SK-N-SH (cell line): ENCODE data around the gene FCGBP. TPM values are rescaled to one million over a fixed set of nuclear protein-coding genes. Genes with fewer than 3 reads are reported as not detected.

Experiments
- CTCF ChIA-PET: fragments of 300-600, 350-600 bp; formaldehyde crosslinking; extraction: SDS; loops from one replicate; lab custom pipeline; 2021; lab: Yijun Ruan, JAX
- POLR2A ChIA-PET: fragments of 350-600 bp; sonication (Branson Sonifier 250); formaldehyde crosslinking; extraction: SDS; loops from one replicate; lab custom pipeline; 2020; ENCODE audit warnings: antibody characterized with exemption, inconsistent platforms; lab: Yijun Ruan, JAX
- DNase-seq: peaks from one replicate; pipeline ENCODE4 v3.0.0; 2012
- H2AFZ ChIP-seq: fragments of 200-600 bp; sonication (generic); 2 replicates; pipeline ENCODE4 v1.8.1; 2016; ENCODE audit warnings: antibody characterized with exemption, mild to moderate bottlenecking, low read depth
- H3F3A ChIP-seq: fragments of 200-600 bp; sonication (generic); replicated peaks from 2 replicates; pipeline ENCODE3; 2016; ENCODE audit warnings: antibody characterized with exemption, mild to moderate bottlenecking; ENCODE audit not compliant: insufficient read depth
- H3K27ac ChIP-seq, 2 experiments: fragments of 200-500 bp in 1 of 2; fragments of 200-600 bp in 1 of 2; sonication (Bioruptor generic) in 1 of 2; sonication (generic), shearing (Covaris generic) in 1 of 2; 2 replicates each; pipeline versions ENCODE4 v1.5.1 to v1.6.1; 2014 to 2016; ENCODE audit warnings: low read depth in 2 of 2, inconsistent platforms in 1 of 2, low read length in 1 of 2, mild to moderate bottlenecking in 1 of 2, mixed read lengths in 1 of 2
- H3K27me3 ChIP-seq: fragments of 200-600 bp; sonication (generic), shearing (Covaris generic); 2 replicates; pipeline ENCODE4 v1.6.1; 2016; ENCODE audit warnings: mixed run types; ENCODE audit not compliant: insufficient read depth
- H3K36me3 ChIP-seq, 2 experiments: fragments of 200-500 bp in 1 of 2; fragments of 200-600 bp in 1 of 2; sonication (Bioruptor generic) in 1 of 2; sonication (generic) in 1 of 2; replicated peaks in 1 of 2; 2 replicates each; pipeline versions ENCODE3 to v1.5.1; 2014 to 2016; ENCODE audit warnings: low read length in 1 of 2, mild to moderate bottlenecking in 1 of 2; ENCODE audit not compliant: insufficient read depth in 2 of 2, control insufficient read depth in 1 of 2
- H3K4me1 ChIP-seq, 2 experiments: fragments of 200-500 bp in 1 of 2; fragments of 200-600 bp in 1 of 2; sonication (Bioruptor generic) in 1 of 2; sonication (generic), shearing (Covaris generic) in 1 of 2; 2 replicates each; pipeline versions ENCODE4 v1.5.1 to v1.6.1; 2014 to 2016; ENCODE audit warnings: low read depth in 1 of 2, low read length in 1 of 2, mixed run types in 1 of 2; ENCODE audit not compliant: insufficient read depth in 2 of 2, control insufficient read depth in 1 of 2
- H3K4me2 ChIP-seq: fragments of 200-600 bp; sonication (generic), shearing (Covaris generic); 2 replicates; pipeline ENCODE4 v1.6.1; 2017; ENCODE audit warnings: mixed run types
- H3K4me3 ChIP-seq, 2 experiments: fragments of 200-500 bp in 1 of 2; fragments of 200-600 bp in 1 of 2; sonication (Bioruptor generic) in 1 of 2; sonication (generic), shearing (Covaris generic) in 1 of 2; 2 replicates each; pipeline versions ENCODE4 v1.5.1 to v1.8.1; 2014 to 2016; ENCODE audit warnings: low read depth in 2 of 2, inconsistent platforms in 1 of 2, low read length in 1 of 2, mild to moderate bottlenecking in 1 of 2, mixed read lengths in 1 of 2, moderate library complexity in 1 of 2
- H3K79me2 ChIP-seq: fragments of 200-600 bp; sonication (generic); 2 replicates; pipeline ENCODE4 v1.8.1; 2017; ENCODE audit warnings: mild to moderate bottlenecking; ENCODE audit not compliant: insufficient read depth
- H3K9ac ChIP-seq: fragments of 200-600 bp; sonication (generic); 2 replicates; pipeline ENCODE4 v1.6.1; 2017; ENCODE audit warnings: mixed run types
- H3K9me2 ChIP-seq: fragments of 200-600 bp; sonication (generic); 2 replicates; pipeline ENCODE4 v1.6.1; 2017; ENCODE audit warnings: mixed run types
- H3K9me3 ChIP-seq: fragments of 200-600 bp; sonication (generic); 2 replicates; pipeline ENCODE4 v1.6.1; 2017; ENCODE audit warnings: mixed run types, mild to moderate bottlenecking, moderate library complexity
- H4K20me1 ChIP-seq: fragments of 200-600 bp; sonication (generic); 2 replicates; pipeline ENCODE4 v1.6.1; 2017; ENCODE audit warnings: mild to moderate bottlenecking, mixed run types; ENCODE audit not compliant: insufficient read depth
- CHD2 ChIP-seq: fragments of 150-350 bp; IDR thresholded peaks from 2 replicates; pipeline ENCODE4 v1.6.1; 2018; ENCODE audit warnings: low read length; ENCODE audit not compliant: partially characterized antibody
- ELF1 ChIP-seq: IDR thresholded peaks from 2 replicates; pipeline ENCODE4 v1.4.0; 2012
- EP300 ChIP-seq, 2 experiments: IDR thresholded peaks; 2 replicates each; pipeline versions ENCODE4 v1.4.0 to v1.6.1; 2012; ENCODE audit warnings: borderline replicate concordance in 1 of 2, low read depth in 1 of 2, low read length in 1 of 2
- EZH2phosphoT487 ChIP-seq: fragments of 200-600 bp; sonication (generic); IDR thresholded peaks from 2 replicates; pipeline ENCODE4 v1.6.1; 2017; ENCODE audit warnings: low read depth, mixed run types, mild to moderate bottlenecking, antibody characterized with exemption, moderate library complexity, borderline replicate concordance
- GABPA ChIP-seq: IDR thresholded peaks from 2 replicates; pipeline ENCODE4 v1.4.0; 2012; ENCODE audit warnings: low read depth, mild to moderate bottlenecking
- GATA2 ChIP-seq: sonication (generic); formaldehyde crosslinking; IDR thresholded peaks from 2 replicates; pipeline ENCODE4 v1.5.0; 2020; ENCODE audit warnings: mild to moderate bottlenecking, missing genetic modification reagents
- JUND ChIP-seq: IDR thresholded peaks from 2 replicates; pipeline ENCODE4 v1.4.0; 2012
- MAX ChIP-seq: IDR thresholded peaks from 2 replicates; pipeline ENCODE4 v1.4.0; 2012; ENCODE audit warnings: low read depth
- MEF2A ChIP-seq: IDR thresholded peaks from 2 replicates; pipeline ENCODE4 v1.4.0; 2012; ENCODE audit warnings: low read depth, borderline replicate concordance
- MXI1 ChIP-seq: IDR thresholded peaks from 2 replicates; pipeline ENCODE4 v1.6.1; 2012; ENCODE audit warnings: mild to moderate bottlenecking, low read depth, low read length, improper control_type of control experiment
- NFIC ChIP-seq: IDR thresholded peaks from 2 replicates; pipeline ENCODE4 v1.4.0; 2012; ENCODE audit warnings: borderline replicate concordance
- NRF1 ChIP-seq: IDR thresholded peaks from 2 replicates; pipeline ENCODE4 v1.6.1; 2012; ENCODE audit warnings: low read depth, mild to moderate bottlenecking, low read length
- POLR2AphosphoS5 ChIP-seq: IDR thresholded peaks from 2 replicates; pipeline ENCODE4 v1.6.1; 2012; ENCODE audit warnings: low read depth, low read length
- SIN3A ChIP-seq: IDR thresholded peaks from 2 replicates; pipeline ENCODE4 v1.6.1; 2012; ENCODE audit warnings: low read depth, mild to moderate bottlenecking, low read length, moderate library complexity, borderline replicate concordance
- SMC3 ChIP-seq: IDR thresholded peaks from 2 replicates; pipeline ENCODE4 v1.6.1; 2012; ENCODE audit warnings: low read depth, low read length, improper control_type of control experiment
- TAF1 ChIP-seq: IDR thresholded peaks from 2 replicates; pipeline ENCODE4 v1.6.1; 2012; ENCODE audit warnings: low read depth, mild to moderate bottlenecking, low read length, moderate library complexity, borderline replicate concordance
- TCF12 ChIP-seq: IDR thresholded peaks from 2 replicates; pipeline ENCODE4 v1.4.0; 2012
- USF1 ChIP-seq: IDR thresholded peaks from 2 replicates; pipeline ENCODE4 v1.4.0; 2012; ENCODE audit warnings: low read depth, borderline replicate concordance
- WGBS: methylation state at CpG from one replicate; pipeline ENCODE4 v1.1.6; 2017; ENCODE audit warnings: low lambda C conversion rate; 5-methylcytosine and 5-hydroxymethylcytosine counted together
- polyA plus RNA-seq, 3 experiments: library from polyadenylated mRNA; depleted of rRNA; stranded (reverse); fragments of >200 nt; gene quantifications; 2 replicates each; pipeline ENCODE4 v1.2.3, GENCODE V29; 2012
- TF ChIP-seq, protein P1 (sequence below): fragments of 150-350 bp; IDR thresholded peaks from 2 replicates; pipeline ENCODE4 v1.6.1; 2017; ENCODE audit warnings: antibody characterized with exemption, low read length, low read depth, borderline replicate concordance
- TF ChIP-seq, protein P2 (sequence below): IDR thresholded peaks from 2 replicates; pipeline ENCODE4 v1.6.1; 2012; ENCODE audit warnings: mild to moderate bottlenecking, low read depth, low read length, moderate library complexity
- TF ChIP-seq, protein P3 (sequence below): IDR thresholded peaks from 2 replicates; pipeline ENCODE4 v1.4.0; 2012; ENCODE audit warnings: low read depth, borderline replicate concordance

FCGBP gene
- polyA plus RNA-seq, 1 of the 3 experiments (the other 2 are of a cell fraction), result 0.07 TPM

DNA sequence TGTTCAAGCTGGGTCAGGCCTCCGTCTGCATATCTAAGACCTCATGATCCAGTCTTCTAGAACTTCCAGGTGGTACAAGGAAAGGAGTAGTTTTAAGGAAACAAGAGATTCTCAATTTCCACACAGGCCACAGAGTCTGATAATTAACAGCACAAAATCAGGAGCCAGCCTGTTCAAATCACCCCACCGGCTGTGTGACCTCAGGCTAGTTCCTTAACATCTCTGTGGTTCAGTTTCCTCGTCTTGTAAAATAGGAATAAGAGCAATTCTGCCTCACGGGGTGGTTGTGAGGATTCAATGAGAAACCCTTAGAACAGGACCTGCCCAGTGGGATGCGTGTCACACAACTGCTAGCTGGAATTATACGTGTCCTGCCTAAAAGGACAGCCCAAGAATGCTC lies 25.6 kb downstream of the FCGBP start:
- Histone ChIP-seq H3K27ac (no peak overlapping the region), H3F3A (no peaks in the 10 kb centered on the region), H3K9me2 (no peaks in the 10 kb centered on the region), H3K4me2 (no peak overlapping the region), H4K20me1 (no peaks in the 10 kb centered on the region), H3K4me3 (no peak overlapping the region), H3K27me3 (no peaks in the 10 kb centered on the region), H3K9me3 (no peaks in the 10 kb centered on the region), H3K9ac (no peak overlapping the region), H3K4me1 (no peaks in the 10 kb centered on the region), H3K36me3 (no peaks in the 10 kb centered on the region), H3K79me2 (no peaks in the 10 kb centered on the region), H2AFZ (no peak overlapping the region)
- TF ChIP-seq NFIC (no peak), TCF12 (no peak), SIN3A (no peak), MAX (no peak), USF1 (no peak), MXI1 (no peak), GATA2 (CRISPR knock-in tag) (no peak), EP300 (IDR thresholded peaks at IDR 0.05; ENCODE audit: borderline replicate concordance in 1 of 2, low read depth in 1 of 2, low read length in 1 of 2) (no peak), GABPA (no peak), JUND (no peak), CHD2 (no peak), SMC3 (no peak), TAF1 (no peak), MEF2A (no peak)
- ChIA-PET CTCF (interaction anchor here (1.4 kb wide), 1 partner anchor 143 kb away, joined by 3 read pairs; no protein-coding TSS in a partner anchor), POLR2A (no interaction called here)
- 71% methylated on average over 6 of the region's 6 CpGs for WGBS
- DNase-seq, result no peak

DNA sequence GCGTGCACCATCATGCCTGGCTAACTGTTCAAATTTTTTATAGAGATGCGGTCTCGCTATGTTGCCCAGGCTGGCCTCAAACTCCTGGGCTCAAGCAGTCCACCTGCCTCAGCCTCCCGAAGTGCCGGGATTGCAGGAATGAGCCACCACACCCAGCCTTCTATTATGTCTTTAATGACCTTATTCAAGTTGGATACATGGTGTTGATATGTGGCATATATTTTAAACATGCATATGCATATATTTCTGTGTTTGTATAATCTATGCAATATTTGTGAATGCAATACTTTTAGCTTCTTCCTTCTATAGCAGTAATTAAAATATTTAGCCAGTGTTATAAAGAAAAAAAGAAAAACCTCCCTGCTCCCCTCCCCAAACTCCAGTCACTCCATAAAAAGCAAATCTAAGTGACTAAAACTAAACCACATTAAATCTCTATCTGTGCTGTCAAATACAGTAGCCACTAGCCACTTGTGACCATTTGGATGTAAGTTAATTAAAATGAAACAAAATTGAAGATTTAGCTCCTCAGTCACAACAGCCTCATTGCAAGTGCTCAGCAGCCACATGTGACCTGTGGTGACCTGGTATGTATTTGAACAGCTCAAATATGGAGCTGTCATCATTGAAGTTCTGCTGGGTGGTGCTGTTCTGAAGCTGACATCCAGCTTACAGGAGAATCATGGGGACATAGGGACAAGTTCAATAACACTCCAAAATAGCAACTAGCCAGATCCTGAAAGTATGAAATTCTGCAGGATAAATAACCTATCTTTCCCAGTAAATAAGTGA lies 27.4 kb downstream of the FCGBP start:
- TF ChIP-seq JUND, result no peak
- TF ChIP-seq POLR2AphosphoS5, result no peak
- no peak for TF ChIP-seq ELF1
- no peak for TF ChIP-seq EZH2phosphoT487
- no peak for TF ChIP-seq CHD2
- no peak for TF ChIP-seq NRF1
- TF ChIP-seq, protein P1, sequence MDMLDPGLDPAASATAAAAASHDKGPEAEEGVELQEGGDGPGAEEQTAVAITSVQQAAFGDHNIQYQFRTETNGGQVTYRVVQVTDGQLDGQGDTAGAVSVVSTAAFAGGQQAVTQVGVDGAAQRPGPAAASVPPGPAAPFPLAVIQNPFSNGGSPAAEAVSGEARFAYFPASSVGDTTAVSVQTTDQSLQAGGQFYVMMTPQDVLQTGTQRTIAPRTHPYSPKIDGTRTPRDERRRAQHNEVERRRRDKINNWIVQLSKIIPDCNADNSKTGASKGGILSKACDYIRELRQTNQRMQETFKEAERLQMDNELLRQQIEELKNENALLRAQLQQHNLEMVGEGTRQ, result no peak
- TF ChIP-seq, protein P2, sequence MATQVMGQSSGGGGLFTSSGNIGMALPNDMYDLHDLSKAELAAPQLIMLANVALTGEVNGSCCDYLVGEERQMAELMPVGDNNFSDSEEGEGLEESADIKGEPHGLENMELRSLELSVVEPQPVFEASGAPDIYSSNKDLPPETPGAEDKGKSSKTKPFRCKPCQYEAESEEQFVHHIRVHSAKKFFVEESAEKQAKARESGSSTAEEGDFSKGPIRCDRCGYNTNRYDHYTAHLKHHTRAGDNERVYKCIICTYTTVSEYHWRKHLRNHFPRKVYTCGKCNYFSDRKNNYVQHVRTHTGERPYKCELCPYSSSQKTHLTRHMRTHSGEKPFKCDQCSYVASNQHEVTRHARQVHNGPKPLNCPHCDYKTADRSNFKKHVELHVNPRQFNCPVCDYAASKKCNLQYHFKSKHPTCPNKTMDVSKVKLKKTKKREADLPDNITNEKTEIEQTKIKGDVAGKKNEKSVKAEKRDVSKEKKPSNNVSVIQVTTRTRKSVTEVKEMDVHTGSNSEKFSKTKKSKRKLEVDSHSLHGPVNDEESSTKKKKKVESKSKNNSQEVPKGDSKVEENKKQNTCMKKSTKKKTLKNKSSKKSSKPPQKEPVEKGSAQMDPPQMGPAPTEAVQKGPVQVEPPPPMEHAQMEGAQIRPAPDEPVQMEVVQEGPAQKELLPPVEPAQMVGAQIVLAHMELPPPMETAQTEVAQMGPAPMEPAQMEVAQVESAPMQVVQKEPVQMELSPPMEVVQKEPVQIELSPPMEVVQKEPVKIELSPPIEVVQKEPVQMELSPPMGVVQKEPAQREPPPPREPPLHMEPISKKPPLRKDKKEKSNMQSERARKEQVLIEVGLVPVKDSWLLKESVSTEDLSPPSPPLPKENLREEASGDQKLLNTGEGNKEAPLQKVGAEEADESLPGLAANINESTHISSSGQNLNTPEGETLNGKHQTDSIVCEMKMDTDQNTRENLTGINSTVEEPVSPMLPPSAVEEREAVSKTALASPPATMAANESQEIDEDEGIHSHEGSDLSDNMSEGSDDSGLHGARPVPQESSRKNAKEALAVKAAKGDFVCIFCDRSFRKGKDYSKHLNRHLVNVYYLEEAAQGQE, result no peak
- TF ChIP-seq, protein P3, sequence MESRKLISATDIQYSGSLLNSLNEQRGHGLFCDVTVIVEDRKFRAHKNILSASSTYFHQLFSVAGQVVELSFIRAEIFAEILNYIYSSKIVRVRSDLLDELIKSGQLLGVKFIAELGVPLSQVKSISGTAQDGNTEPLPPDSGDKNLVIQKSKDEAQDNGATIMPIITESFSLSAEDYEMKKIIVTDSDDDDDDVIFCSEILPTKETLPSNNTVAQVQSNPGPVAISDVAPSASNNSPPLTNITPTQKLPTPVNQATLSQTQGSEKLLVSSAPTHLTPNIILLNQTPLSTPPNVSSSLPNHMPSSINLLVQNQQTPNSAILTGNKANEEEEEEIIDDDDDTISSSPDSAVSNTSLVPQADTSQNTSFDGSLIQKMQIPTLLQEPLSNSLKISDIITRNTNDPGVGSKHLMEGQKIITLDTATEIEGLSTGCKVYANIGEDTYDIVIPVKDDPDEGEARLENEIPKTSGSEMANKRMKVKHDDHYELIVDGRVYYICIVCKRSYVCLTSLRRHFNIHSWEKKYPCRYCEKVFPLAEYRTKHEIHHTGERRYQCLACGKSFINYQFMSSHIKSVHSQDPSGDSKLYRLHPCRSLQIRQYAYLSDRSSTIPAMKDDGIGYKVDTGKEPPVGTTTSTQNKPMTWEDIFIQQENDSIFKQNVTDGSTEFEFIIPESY, result no peak
- no peak for DNase-seq
- H3K27me3 ChIP-seq, result no peaks in the 10 kb centered on the region

More for the DNA sequence above, 27.4 kb downstream of the FCGBP start:
- H2AFZ ChIP-seq, result no peak overlapping the region
- H3K9ac ChIP-seq, result no peak overlapping the region
- no peaks in the 10 kb centered on the region for H3K36me3 ChIP-seq
- no peak overlapping the region for H3K4me2 ChIP-seq
- no peaks in the 10 kb centered on the region for H3K9me2 ChIP-seq
- WGBS, result 83% methylated on average over 5 of the region's 5 CpGs
- H3K79me2 ChIP-seq, result no peaks in the 10 kb centered on the region
- no peaks in the 10 kb centered on the region for H3F3A ChIP-seq
- no peaks in the 10 kb centered on the region for H3K9me3 ChIP-seq
- CTCF ChIA-PET, result interaction anchor here (0.9 kb wide), 1 partner anchor 63 kb away, joined by 4 read pairs; no protein-coding TSS in a partner anchor
- no peak overlapping the region for H3K4me3 ChIP-seq
- H3K4me1 ChIP-seq, result no peaks in the 10 kb centered on the region
- H4K20me1 ChIP-seq, result no peaks in the 10 kb centered on the region
- POLR2A ChIA-PET, result no interaction called here
- no peak overlapping the region for H3K27ac ChIP-seq
